Mucosa of descending colon (tissue), 3 donors: ENCODE results near the gene IL1RAP. TPM values are rescaled to one million over a fixed set of nuclear protein-coding genes. Genes with fewer than 3 reads are reported as not detected.
"Not testable (repeated sequence)": the region's sequence is repeated elsewhere in the genome, so short reads cannot be mapped to it uniquely, and the experiment has no call there.

Experiments used
- ATAC-seq: fragments of 200-7000 bp; cut with Tn5 transposase; one replicate; pipeline ENCODE4 v1.9.1; 2020; ENCODE audit warnings: mild to moderate bottlenecking, moderate library complexity
- DNase-seq, 3 donors: peaks; one replicate each; pipeline ENCODE4 v3.0.0-alpha.2; 2020
- H3K36me3 ChIP-seq: fragments of 200-600 bp; one replicate; pipeline ENCODE4 v1.8.0; 2021; ENCODE audit warnings: low read depth, mild to moderate bottlenecking
- H3K4me1 ChIP-seq: fragments of 200-600 bp; one replicate; pipeline ENCODE4 v1.8.0; 2021; ENCODE audit warnings: low read depth, mild to moderate bottlenecking
- H3K4me3 ChIP-seq: fragments of 200-600 bp; one replicate; pipeline ENCODE4 v1.8.0; 2021; ENCODE audit warnings: mild to moderate bottlenecking
- H3K9me3 ChIP-seq: fragments of 200-600 bp; one replicate; pipeline ENCODE4 v1.8.0; 2021; ENCODE audit warnings: mild to moderate bottlenecking
- CTCF ChIP-seq: fragments of 200-600 bp; IDR thresholded peaks from one replicate; pipeline ENCODE4 v1.8.0; 2022; ENCODE audit warnings: antibody characterized with exemption, mild to moderate bottlenecking
- intact Hi-C, 2 donors: fragments of 100-400 bp; cut with DNase I in 1 of 2; cut with micrococcal nuclease in 1 of 2; formaldehyde crosslinking; loops; one replicate each; pipeline versions ENCODE4 v1.11.0 to v1.11.1; 2022; cut with DNase I, micrococcal nuclease
- total RNA-seq, 3 donors: library from RNA; stranded (reverse); fragmentation: NEBNext Ultra II Directional in 2 of 3; extraction: Animal tissue kit (Norgen Biotek cat#: 25700) in 2 of 3; gene quantifications; one replicate each; pipeline versions ENCODE4 v1.2.1 to v1.2.4, GENCODE V29; 2021 to 2023
- donor health status: DM: no; HTN: no; CAD: no; lungs with moderate emphysema.
- donor health status: DM: no; HTN: no; CAD: no.
- donor health status: DM: no; HTN: yes; CAD: no.

Gene IL1RAP
- total RNA-seq, 3 donors from 2014 or later: 4.8 to 8.3 (median 5.2) TPM

GRCh38 chr3:190676481-190676880 lies 162.6 kb downstream of the IL1RAP start:
- Histone ChIP-seq H3K36me3 (no peaks in the 10 kb centered on the region), H3K4me3 (no peak overlapping the region), H3K4me1 (no peaks in the 10 kb centered on the region), H3K9me3 (peaks cover 4% of the 10 kb centered on the region)
- intact Hi-C loops: no loop called here
- ATAC-seq: no peak
- TF ChIP-seq CTCF: no peak
- DNase-seq: no peak

- Histone ChIP-seq H3K36me3 (no peaks in the 10 kb centered on the region), H3K9me3 (peaks cover 4% of the 10 kb centered on the region), H3K4me3 (no peak overlapping the region), H3K4me1 (no peaks in the 10 kb centered on the region)
- intact Hi-C loops: no loop called here
- TF ChIP-seq CTCF: no peak
- DNase-seq (no peak), ATAC-seq (no peak)
Observed at GRCh38 chr3:190677001-190677400, 163.1 kb downstream of the IL1RAP start.

- H3K4me3 ChIP-seq, DNase-seq, H3K9me3 ChIP-seq, intact Hi-C loops, H3K36me3 ChIP-seq, H3K4me1 ChIP-seq, ATAC-seq: not testable (repeated sequence)
Observed at GRCh38 chr3:190677868-190678267, 164.0 kb downstream of the IL1RAP start.

- Histone ChIP-seq H3K4me1 (no peaks in the 10 kb centered on the region), H3K4me3 (no peak overlapping the region), H3K36me3 (no peaks in the 10 kb centered on the region), H3K9me3 (peaks cover 4% of the 10 kb centered on the region)
- ATAC-seq (no peak), DNase-seq (no peak)
- TF ChIP-seq CTCF: no peak
- intact Hi-C loops: no loop called here
Observed at GRCh38 chr3:190680691-190681090, 166.8 kb downstream of the IL1RAP start.

GRCh38 chr3:190684776-190685175 lies 170.9 kb downstream of the IL1RAP start:
- Histone ChIP-seq H3K9me3 (no peaks in the 10 kb centered on the region), H3K4me3 (no peak overlapping the region), H3K4me1 (no peaks in the 10 kb centered on the region), H3K36me3 (no peaks in the 10 kb centered on the region)
- DNase-seq: no peak
- TF ChIP-seq CTCF: no peak
- ATAC-seq: no peak
- intact Hi-C loops: no loop called here

- Histone ChIP-seq H3K36me3 (no peaks in the 10 kb centered on the region), H3K9me3 (no peaks in the 10 kb centered on the region), H3K4me1 (no peaks in the 10 kb centered on the region), H3K4me3 (no peak overlapping the region)
- intact Hi-C loops: no loop called here
- ATAC-seq (no peak), DNase-seq (no peak)
- no peak for TF ChIP-seq CTCF
Observed at GRCh38 chr3:190686011-190686410, 172.1 kb downstream of the IL1RAP start.
